Stimulated activated CD8-positive, alpha-beta memory T cell treated with anti-CD3 and anti-CD28 coated beads, Interleukin-15, amount 100 ng/mL, for 1 hour (primary cell): Measurements from ENCODE around the gene PLEK.
"Not testable (repeated sequence)": the region's sequence is repeated elsewhere in the genome, so short reads cannot be mapped to it uniquely, and the experiment has no call there.

Experiments
- DNase-seq: peaks from one replicate; pipeline ENCODE4 v3.0.0-alpha.2; 2020; ENCODE audit warnings: low read depth

The PLEK gene

GRCh38 chr2:68441994-68442322 lies 76.9 kb downstream of the PLEK start:
- DNase-seq, result no peak

DNA sequence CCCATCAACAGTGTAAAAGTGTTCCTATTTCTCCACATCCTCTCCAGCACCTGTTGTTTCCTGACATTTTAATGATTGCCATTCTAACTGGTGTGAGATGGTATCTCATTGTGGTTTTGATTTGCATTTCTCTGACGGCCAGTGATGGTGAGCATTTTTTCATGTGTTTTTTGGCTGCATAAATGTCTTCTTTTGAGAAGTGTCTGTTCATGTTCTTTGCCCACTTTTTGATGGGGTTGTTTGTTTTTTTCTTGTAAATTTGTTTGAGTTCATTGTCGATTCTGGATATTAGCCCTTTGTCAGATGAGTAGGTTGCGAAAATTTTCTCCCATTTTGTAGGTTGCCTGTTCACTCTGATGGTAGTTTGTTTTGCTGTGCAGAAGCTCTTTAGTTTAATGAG lies 81.3 kb downstream of the PLEK start:
- DNase-seq, result not testable (repeated sequence)
